Thyroid gland (tissue), 4 donors: Measurements from ENCODE around the gene RAB20.
A peak's percentile ranks its signal among the peaks of the same experiment; 100 is the strongest.

Source experiments
- CTCF ChIP-seq, 6 experiments: fragments of 200-600 bp in 3 of 6; fragments of 450-650 bp in 3 of 6; sonication (generic) in 3 of 6; IDR thresholded peaks; one replicate each; pipeline ENCODE4 v1.5.1; 2016 to 2019; ENCODE audit warnings: antibody characterized with exemption in 6 of 6, mild to moderate bottlenecking in 2 of 6, inconsistent platforms in 1 of 6, moderate library complexity in 1 of 6
- POLR2A ChIP-seq, 2 donors: fragments of 450-650 bp; IDR thresholded peaks; one replicate each; pipeline ENCODE4 v1.6.1; 2017; ENCODE audit warnings: antibody characterized with exemption in 2 of 2, mild to moderate bottlenecking in 2 of 2, moderate library complexity in 1 of 2

- TF ChIP-seq CTCF (IDR thresholded peaks at IDR 0.05), result no peak
- peak in 1 of 2 donors; percentile 25 for TF ChIP-seq POLR2A (IDR thresholded peaks at IDR 0.05)
Observed at GRCh38 chr13:110557610-110558305, 3.8 kb downstream of the RAB20 start.
